Measurements from ENCODE around the gene DIO2. TPM values are rescaled to one million over a fixed set of nuclear protein-coding genes. Genes with fewer than 3 reads are reported as not detected.

Gene DIO2
- total and polyA plus RNA-seq, 3 experiments from 2014 or later: not detected

GRCh38 chr14:80188571-80188970 is 22.7 kb downstream of the DIO2 start:
- no peaks in the 10 kb centered on the region for H3K4me1 Mint-ChIP-seq
- H3K27ac ChIP-seq (ENCODE audit: low read depth, low read length): no peak overlapping the region
- POLR2A ChIA-PET: no interaction called here
- H3K36me3 ChIP-seq (ENCODE audit: insufficient read depth, low read length): no peaks in the 10 kb centered on the region
- CTCF ChIA-PET: no interaction called here
- no peak overlapping the region for H3K27ac Mint-ChIP-seq
- no peaks in the 10 kb centered on the region for H3K9me3 ChIP-seq (ENCODE audit: low read length)
- H3K36me3 Mint-ChIP-seq: no peaks in the 10 kb centered on the region
- no peaks in the 10 kb centered on the region for H3K27me3 Mint-ChIP-seq
- no peaks in the 10 kb centered on the region for H3K27me3 ChIP-seq (ENCODE audit: insufficient read depth, low read length, poor library complexity, severe bottlenecking)
- H3K4me1 ChIP-seq (ENCODE audit: insufficient read depth, low read length): no peaks in the 10 kb centered on the region
- DNase-seq: no peak
- peaks cover 0 to 12% (median 2%) of the 10 kb centered on the region in 5 donors for H3K9me3 Mint-ChIP-seq
- no peak overlapping the region for H3K4me3 Mint-ChIP-seq
- H3K4me3 ChIP-seq (ENCODE audit: low read length): no peak overlapping the region

GRCh38 chr14:80186301-80186800 is 25.0 kb downstream of the DIO2 start:
- Histone ChIP-seq H3K4me1 (ENCODE audit: insufficient read depth, low read length) (no peaks in the 10 kb centered on the region), H3K36me3 (ENCODE audit: insufficient read depth, low read length) (no peaks in the 10 kb centered on the region), H3K9me3 (ENCODE audit: low read length) (no peaks in the 10 kb centered on the region), H3K4me3 (ENCODE audit: low read length) (no peak overlapping the region), H3K27me3 (ENCODE audit: insufficient read depth, low read length, poor library complexity, severe bottlenecking) (no peaks in the 10 kb centered on the region), H3K27ac (ENCODE audit: low read depth, low read length) (no peak overlapping the region)
- DNase-seq: no peak
- Mint-ChIP-seq H3K9me3 (peaks cover 0 to 12% (median 5%) of the 10 kb centered on the region in 5 donors), H3K4me1 (no peaks in the 10 kb centered on the region), H3K36me3 (no peaks in the 10 kb centered on the region), H3K27ac (no peak overlapping the region), H3K4me3 (no peak overlapping the region), H3K27me3 (no peaks in the 10 kb centered on the region)
- ChIA-PET POLR2A (no interaction called here), CTCF (no interaction called here)

- Mint-ChIP-seq H3K9me3 (peaks cover 0 to 7% (median 1%) of the 10 kb centered on the region in 5 donors), H3K27ac (no peak overlapping the region), H3K36me3 (no peaks in the 10 kb centered on the region), H3K4me3 (no peak overlapping the region), H3K27me3 (no peaks in the 10 kb centered on the region), H3K4me1 (no peaks in the 10 kb centered on the region)
- no peaks in the 10 kb centered on the region for H3K36me3 ChIP-seq (ENCODE audit: insufficient read depth, low read length)
- DNase-seq: no peak
- no peaks in the 10 kb centered on the region for H3K4me1 ChIP-seq (ENCODE audit: insufficient read depth, low read length)
- ChIA-PET POLR2A (no interaction called here), CTCF (no interaction called here)
- no peak overlapping the region for H3K27ac ChIP-seq (ENCODE audit: low read depth, low read length)
- H3K27me3 ChIP-seq (ENCODE audit: insufficient read depth, low read length, poor library complexity, severe bottlenecking): no peaks in the 10 kb centered on the region
- H3K9me3 ChIP-seq (ENCODE audit: low read length): no peaks in the 10 kb centered on the region
- no peak overlapping the region for H3K4me3 ChIP-seq (ENCODE audit: low read length)
Measured at GRCh38 chr14:80176893-80177292, 34.4 kb downstream of the DIO2 start.

- peaks cover 0 to 4% (median 3%) of the 10 kb centered on the region in 5 donors for H3K9me3 Mint-ChIP-seq
- no peak overlapping the region for H3K27ac ChIP-seq (ENCODE audit: low read depth, low read length)
- H3K4me3 ChIP-seq (ENCODE audit: low read length): no peak overlapping the region
- no peaks in the 10 kb centered on the region for H3K9me3 ChIP-seq (ENCODE audit: low read length)
- no peak overlapping the region for H3K27ac Mint-ChIP-seq
- DNase-seq: no peak
- H3K4me3 Mint-ChIP-seq: no peak overlapping the region
- H3K4me1 Mint-ChIP-seq: no peaks in the 10 kb centered on the region
- ChIA-PET CTCF (no interaction called here), POLR2A (no interaction called here)
- no peaks in the 10 kb centered on the region for H3K36me3 ChIP-seq (ENCODE audit: insufficient read depth, low read length)
- H3K27me3 Mint-ChIP-seq: no peaks in the 10 kb centered on the region
- H3K36me3 Mint-ChIP-seq: no peaks in the 10 kb centered on the region
- no peaks in the 10 kb centered on the region for H3K27me3 ChIP-seq (ENCODE audit: insufficient read depth, low read length, poor library complexity, severe bottlenecking)
- H3K4me1 ChIP-seq (ENCODE audit: insufficient read depth, low read length): no peaks in the 10 kb centered on the region
Measured at GRCh38 chr14:80172375-80173051, 38.8 kb downstream of the DIO2 start.

GRCh38 chr14:80167793-80168448 is 43.4 kb downstream of the DIO2 start:
- Histone ChIP-seq H3K4me3 (ENCODE audit: low read length) (no peak overlapping the region), H3K36me3 (ENCODE audit: insufficient read depth, low read length) (no peaks in the 10 kb centered on the region), H3K9me3 (ENCODE audit: low read length) (no peaks in the 10 kb centered on the region), H3K4me1 (ENCODE audit: insufficient read depth, low read length) (no peaks in the 10 kb centered on the region), H3K27me3 (ENCODE audit: insufficient read depth, low read length, poor library complexity, severe bottlenecking) (no peaks in the 10 kb centered on the region), H3K27ac (ENCODE audit: low read depth, low read length) (no peak overlapping the region)
- Mint-ChIP-seq H3K27ac (no peak overlapping the region), H3K36me3 (no peaks in the 10 kb centered on the region), H3K4me3 (no peak overlapping the region), H3K4me1 (no peaks in the 10 kb centered on the region), H3K9me3 (peaks cover 0 to 5% (median 3%) of the 10 kb centered on the region in 5 donors), H3K27me3 (no peaks in the 10 kb centered on the region)
- DNase-seq: no peak
- ChIA-PET CTCF (no interaction called here), POLR2A (no interaction called here)

GRCh38 chr14:80164991-80165721 is 46.1 kb downstream of the DIO2 start:
- Histone ChIP-seq H3K4me3 (ENCODE audit: low read length) (no peak overlapping the region), H3K36me3 (ENCODE audit: insufficient read depth, low read length) (no peaks in the 10 kb centered on the region), H3K9me3 (ENCODE audit: low read length) (no peaks in the 10 kb centered on the region), H3K4me1 (ENCODE audit: insufficient read depth, low read length) (no peaks in the 10 kb centered on the region), H3K27ac (ENCODE audit: low read depth, low read length) (no peak overlapping the region), H3K27me3 (ENCODE audit: insufficient read depth, low read length, poor library complexity, severe bottlenecking) (no peaks in the 10 kb centered on the region)
- H3K36me3 Mint-ChIP-seq: no peaks in the 10 kb centered on the region
- peaks cover 0 to 3% (median 2%) of the 10 kb centered on the region in 5 donors for H3K9me3 Mint-ChIP-seq
- ChIA-PET POLR2A (no interaction called here), CTCF (no interaction called here)
- no peaks in the 10 kb centered on the region for H3K4me1 Mint-ChIP-seq
- H3K4me3 Mint-ChIP-seq: no peak overlapping the region
- no peak for DNase-seq
- H3K27ac Mint-ChIP-seq: no peak overlapping the region
- H3K27me3 Mint-ChIP-seq: no peaks in the 10 kb centered on the region

GRCh38 chr14:80152763-80153162 is 58.5 kb downstream of the DIO2 start:
- Mint-ChIP-seq H3K36me3 (no peaks in the 10 kb centered on the region), H3K27me3 (no peaks in the 10 kb centered on the region), H3K27ac (no peak overlapping the region), H3K4me1 (no peaks in the 10 kb centered on the region), H3K9me3 (peaks cover 0 to 8% (median 3%) of the 10 kb centered on the region in 5 donors), H3K4me3 (no peak overlapping the region)
- Histone ChIP-seq H3K27ac (ENCODE audit: low read depth, low read length) (no peak overlapping the region), H3K4me1 (ENCODE audit: insufficient read depth, low read length) (no peaks in the 10 kb centered on the region), H3K4me3 (ENCODE audit: low read length) (no peak overlapping the region), H3K27me3 (ENCODE audit: insufficient read depth, low read length, poor library complexity, severe bottlenecking) (no peaks in the 10 kb centered on the region), H3K9me3 (ENCODE audit: low read length) (no peaks in the 10 kb centered on the region), H3K36me3 (ENCODE audit: insufficient read depth, low read length) (no peaks in the 10 kb centered on the region)
- DNase-seq: no peak
- ChIA-PET POLR2A (no interaction called here), CTCF (no interaction called here)

GRCh38 chr14:80152166-80152565 is 59.1 kb downstream of the DIO2 start:
- Mint-ChIP-seq H3K36me3 (no peaks in the 10 kb centered on the region), H3K4me3 (no peak overlapping the region), H3K27me3 (no peaks in the 10 kb centered on the region), H3K4me1 (no peaks in the 10 kb centered on the region), H3K9me3 (peaks cover 0 to 3% (median 3%) of the 10 kb centered on the region in 5 donors), H3K27ac (no peak overlapping the region)
- H3K4me1 ChIP-seq (ENCODE audit: insufficient read depth, low read length): no peaks in the 10 kb centered on the region
- no peak overlapping the region for H3K4me3 ChIP-seq (ENCODE audit: low read length)
- no peak overlapping the region for H3K27ac ChIP-seq (ENCODE audit: low read depth, low read length)
- no peaks in the 10 kb centered on the region for H3K36me3 ChIP-seq (ENCODE audit: insufficient read depth, low read length)
- H3K9me3 ChIP-seq (ENCODE audit: low read length): no peaks in the 10 kb centered on the region
- no peaks in the 10 kb centered on the region for H3K27me3 ChIP-seq (ENCODE audit: insufficient read depth, low read length, poor library complexity, severe bottlenecking)
- DNase-seq: no peak
- CTCF ChIA-PET: no interaction called here
- POLR2A ChIA-PET: no interaction called here

All from CD8-positive, alpha-beta memory T cell (primary cell).